K562 (cell line): ENCODE results near the gene CCDC159.

Experiments used
- MXI1 ChIP-seq: IDR thresholded peaks from 2 replicates; pipeline ENCODE4 v1.6.1; 2011; ENCODE audit warnings: low read depth, mild to moderate bottlenecking, improper control_type of control experiment, low read length
- NFATC3 ChIP-seq: fragments of 450-650 bp; IDR thresholded peaks from 2 replicates; pipeline ENCODE4 v1.6.1; 2017; ENCODE audit warnings: mild to moderate bottlenecking
- REST ChIP-seq, 2 experiments: fragments of 450-650 bp; formaldehyde crosslinking in 1 of 2; IDR thresholded peaks; 2 replicates each; pipeline versions ENCODE4 v1.4.0 to v1.6.1; 2014 to 2020; ENCODE audit warnings: mild to moderate bottlenecking in 2 of 2, borderline replicate concordance in 1 of 2, low read depth in 1 of 2
- ZNF589 ChIP-seq: fragments of 200-800 bp; sonication (Bioruptor generic); IDR thresholded peaks from 2 replicates; pipeline ENCODE4 v1.6.1; 2016; ENCODE audit warnings: low read depth, missing genetic modification characterization, missing compliant biosample characterization
- TF ChIP-seq, protein P1 (sequence below): sonication (generic); formaldehyde crosslinking; IDR thresholded peaks from 2 replicates; pipeline ENCODE4 v1.9.0; 2022; ENCODE audit warnings: mild to moderate bottlenecking, missing genetic modification reagents
- TF ChIP-seq, protein P2 (sequence below): fragments of 450-650 bp; IDR thresholded peaks from 2 replicates; pipeline ENCODE4 v1.6.1; 2016; ENCODE audit warnings: low read depth, mild to moderate bottlenecking, moderate library complexity

DNA sequence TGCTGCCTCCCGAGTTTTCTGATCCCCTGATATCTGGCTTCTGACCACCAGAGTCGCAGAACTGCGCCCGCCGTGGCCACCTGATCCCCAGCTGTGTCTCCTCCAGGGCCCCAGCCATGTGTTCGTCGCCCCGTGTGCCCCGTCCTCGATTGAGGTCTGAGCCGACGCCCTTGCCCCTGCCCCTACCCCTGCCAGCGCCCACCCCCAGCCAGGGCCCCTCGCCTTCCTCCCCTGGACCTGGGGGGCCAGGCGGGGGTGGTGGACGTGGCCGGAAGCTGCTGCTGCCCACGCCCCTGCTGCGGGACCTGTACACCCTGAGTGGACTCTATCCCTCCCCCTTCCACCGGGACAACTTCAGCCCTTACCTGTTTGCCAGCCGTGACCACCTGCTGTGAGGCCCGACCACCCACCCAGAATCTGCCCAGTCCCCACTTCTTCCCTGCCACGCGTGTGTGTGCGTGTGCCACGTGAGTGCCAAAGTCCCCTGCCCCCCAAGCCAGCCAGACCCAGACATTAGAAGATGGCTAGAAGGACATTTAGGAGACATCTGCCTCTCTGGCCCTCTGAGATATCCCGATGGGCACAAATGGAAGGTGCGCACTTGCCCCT lies 18.1 kb downstream of the CCDC159 start:
- TF ChIP-seq, protein P1, sequence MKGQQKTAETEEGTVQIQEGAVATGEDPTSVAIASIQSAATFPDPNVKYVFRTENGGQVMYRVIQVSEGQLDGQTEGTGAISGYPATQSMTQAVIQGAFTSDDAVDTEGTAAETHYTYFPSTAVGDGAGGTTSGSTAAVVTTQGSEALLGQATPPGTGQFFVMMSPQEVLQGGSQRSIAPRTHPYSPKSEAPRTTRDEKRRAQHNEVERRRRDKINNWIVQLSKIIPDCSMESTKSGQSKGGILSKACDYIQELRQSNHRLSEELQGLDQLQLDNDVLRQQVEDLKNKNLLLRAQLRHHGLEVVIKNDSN (CRISPR knock-in tag), result no peak
- TF ChIP-seq MXI1 (no peak), NFATC3 (no peak), REST (IDR thresholded peaks at IDR 0.05; ENCODE audit: borderline replicate concordance) (no peak), REST (CRISPR knock-in tag; IDR thresholded peaks at IDR 0.05; ENCODE audit: low read depth) (no peak), ZNF589 (CRISPR knock-in tag) (no peak)
- TF ChIP-seq, protein P2, sequence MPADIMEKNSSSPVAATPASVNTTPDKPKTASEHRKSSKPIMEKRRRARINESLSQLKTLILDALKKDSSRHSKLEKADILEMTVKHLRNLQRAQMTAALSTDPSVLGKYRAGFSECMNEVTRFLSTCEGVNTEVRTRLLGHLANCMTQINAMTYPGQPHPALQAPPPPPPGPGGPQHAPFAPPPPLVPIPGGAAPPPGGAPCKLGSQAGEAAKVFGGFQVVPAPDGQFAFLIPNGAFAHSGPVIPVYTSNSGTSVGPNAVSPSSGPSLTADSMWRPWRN, result no peak
